AG09319 (cell line): ENCODE data around the gene AHRR.

Experiments used
- DNase-seq: peaks from one replicate; pipeline ENCODE4 v3.0.0-alpha.2; 2010; ENCODE audit warnings: low read depth; ENCODE audit errors: extremely low read depth
- CTCF ChIP-seq: IDR thresholded peaks from 2 replicates; pipeline ENCODE4 v1.5.1; 2011; ENCODE audit warnings: low read depth, mild to moderate bottlenecking, inconsistent platforms, low read length, moderate library complexity

The AHRR gene

GRCh38 chr5:440401-441201 lies 119.1 kb downstream of the AHRR start:
- DNase-seq: no peak
- no peak for TF ChIP-seq CTCF

- DNase-seq: no peak
- TF ChIP-seq CTCF: no peak
These were observed 120.5 kb downstream of the AHRR start for GRCh38 chr5:441996-442334.

GRCh38 chr5:442335-443238 lies 121.1 kb downstream of the AHRR start, which contains the start of gene EXOC3:
Gene EXOC3 (plus strand): TSS chr5:443176. CDS start chr5:446206, 3,030 bp downstream.
- no peak for TF ChIP-seq CTCF
- peak; percentile 40 for DNase-seq

- no peak for DNase-seq
These were observed 122.0 kb downstream of the AHRR start for GRCh38 chr5:443239-444151.

GRCh38 chr5:444226-444625 lies 122.7 kb downstream of the AHRR start:
- DNase-seq: no peak

More at GRCh38 chr5:443239-444151, 122.0 kb downstream of the AHRR start:
- no peak for TF ChIP-seq CTCF

GRCh38 chr5:445591-445990 lies 124.1 kb downstream of the AHRR start:
- no peak for DNase-seq
- no peak for TF ChIP-seq CTCF

More at GRCh38 chr5:444226-444625, 122.7 kb downstream of the AHRR start:
- no peak for TF ChIP-seq CTCF
